Measurements from ENCODE around the gene RASA4. TPM values are rescaled to one million over a fixed set of nuclear protein-coding genes. Genes with fewer than 3 reads are reported as not detected.
"Not testable (repeated sequence)": the region's sequence is repeated elsewhere in the genome, so short reads cannot be mapped to it uniquely, and the experiment has no call there.

RASA4 gene
- total RNA-seq, 2 experiments from 2014 or later: 19.7 to 21.1 TPM

DNA sequence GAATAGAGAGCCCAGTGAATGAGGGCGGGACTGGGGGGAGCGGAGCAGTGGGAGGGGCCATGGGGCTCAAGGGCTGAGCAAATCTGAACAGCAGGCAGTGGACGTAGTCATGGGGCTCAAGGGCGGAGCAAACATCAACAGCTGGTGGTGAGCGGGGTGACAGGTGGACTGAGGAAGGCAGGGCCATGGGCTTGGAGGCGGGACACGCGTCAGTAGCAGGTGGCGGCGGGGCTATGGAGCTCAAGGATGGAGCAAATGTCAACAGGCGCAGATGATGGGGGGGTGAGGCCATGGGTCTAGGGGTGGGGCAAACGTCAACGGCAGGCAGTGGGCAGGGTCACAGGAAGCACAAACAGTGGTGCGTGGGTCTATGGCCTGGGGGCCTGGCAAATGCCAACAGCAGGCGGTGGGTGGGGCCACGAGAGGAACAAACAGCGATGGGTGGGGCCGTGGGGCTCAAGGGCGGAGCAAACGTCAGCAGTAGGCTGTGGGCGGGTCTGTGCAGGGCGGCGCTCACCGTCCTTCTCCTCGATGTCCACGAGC, 24.0 kb downstream of the RASA4 start:
- POLR2A ChIA-PET; H3K36me3 Mint-ChIP-seq (ENCODE audit: low read depth); H3K27me3 Mint-ChIP-seq; H3K4me1 Mint-ChIP-seq; DNase-seq; CTCF ChIA-PET; H3K9me3 Mint-ChIP-seq; H3K27ac Mint-ChIP-seq; H3K4me3 Mint-ChIP-seq: not testable (repeated sequence)

DNA sequence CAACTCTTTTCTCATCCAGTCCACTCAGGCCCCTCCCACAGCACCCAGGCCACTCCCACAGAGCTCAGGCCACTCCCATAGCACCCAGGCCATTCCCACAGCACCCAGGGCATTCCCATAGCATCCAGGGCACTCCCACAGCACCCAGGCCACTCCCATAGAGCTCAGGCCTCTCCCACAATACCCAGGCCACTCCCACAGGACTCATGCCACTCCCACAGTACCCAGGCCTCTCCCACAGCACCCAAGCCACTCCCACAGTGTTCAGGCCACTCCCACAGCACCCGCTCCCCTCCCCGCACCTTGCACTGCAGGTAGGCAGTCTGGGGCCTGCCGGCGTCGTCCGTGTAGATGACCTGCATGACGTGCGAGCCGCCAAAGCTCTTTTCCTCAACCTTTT, 26.7 kb downstream of the RASA4 start:
- H3K4me1 Mint-ChIP-seq; DNase-seq; H3K4me3 Mint-ChIP-seq; H3K9me3 Mint-ChIP-seq; H3K27me3 Mint-ChIP-seq; H3K27ac Mint-ChIP-seq; POLR2A ChIA-PET; CTCF ChIA-PET; H3K36me3 Mint-ChIP-seq (ENCODE audit: low read depth): not testable (repeated sequence)

DNA sequence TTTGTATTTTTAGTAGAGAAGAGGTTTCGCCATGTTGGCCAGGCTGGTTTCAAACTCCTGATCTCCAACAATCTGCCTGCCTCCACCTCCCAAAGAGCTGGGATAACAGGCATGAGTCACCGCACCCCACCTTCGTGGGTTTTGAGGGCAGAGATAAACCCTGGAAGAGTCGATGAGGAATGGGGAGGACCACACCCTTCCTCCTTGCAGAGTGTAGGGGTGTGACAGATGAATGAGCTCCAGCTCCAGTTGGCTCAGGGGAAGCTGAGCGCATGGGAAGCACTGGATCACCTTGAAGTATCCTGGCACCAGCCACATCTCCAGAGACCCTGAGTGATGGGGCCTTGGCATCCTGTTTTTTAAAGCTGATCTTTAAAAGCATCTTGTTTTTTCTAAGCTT, 33.1 kb downstream of the RASA4 start:
- CTCF ChIA-PET, H3K4me3 Mint-ChIP-seq: not testable (repeated sequence)

DNA sequence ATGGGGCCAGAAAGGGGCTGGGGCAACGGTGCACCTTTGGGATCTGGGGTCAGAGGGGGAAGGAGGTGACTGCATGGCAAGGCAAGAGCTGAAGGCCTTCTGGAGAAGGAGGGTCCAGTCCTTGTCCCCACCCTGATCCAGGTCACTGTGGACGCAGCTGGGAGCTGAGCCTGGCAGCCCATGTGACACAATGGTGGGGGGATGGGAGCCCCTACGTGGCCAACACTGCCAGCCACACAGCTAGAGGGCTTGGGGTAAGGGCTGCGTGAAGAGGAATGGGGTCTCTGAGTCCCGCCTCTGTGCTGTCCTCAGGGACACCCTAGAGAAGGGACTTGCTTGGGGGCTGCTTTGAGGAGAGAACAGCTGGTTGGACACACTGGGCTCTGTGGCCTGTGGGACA, 34.8 kb downstream of the RASA4 start:
- POLR2A ChIA-PET; H3K9me3 Mint-ChIP-seq; DNase-seq; CTCF ChIA-PET; H3K36me3 Mint-ChIP-seq (ENCODE audit: low read depth); H3K27ac Mint-ChIP-seq; H3K4me1 Mint-ChIP-seq; H3K4me3 Mint-ChIP-seq; H3K27me3 Mint-ChIP-seq: not testable (repeated sequence)

More for the DNA sequence above, 33.1 kb downstream of the RASA4 start:
- H3K36me3 Mint-ChIP-seq (ENCODE audit: low read depth); H3K9me3 Mint-ChIP-seq; H3K27me3 Mint-ChIP-seq; H3K27ac Mint-ChIP-seq; DNase-seq; H3K4me1 Mint-ChIP-seq; POLR2A ChIA-PET: not testable (repeated sequence)

DNA sequence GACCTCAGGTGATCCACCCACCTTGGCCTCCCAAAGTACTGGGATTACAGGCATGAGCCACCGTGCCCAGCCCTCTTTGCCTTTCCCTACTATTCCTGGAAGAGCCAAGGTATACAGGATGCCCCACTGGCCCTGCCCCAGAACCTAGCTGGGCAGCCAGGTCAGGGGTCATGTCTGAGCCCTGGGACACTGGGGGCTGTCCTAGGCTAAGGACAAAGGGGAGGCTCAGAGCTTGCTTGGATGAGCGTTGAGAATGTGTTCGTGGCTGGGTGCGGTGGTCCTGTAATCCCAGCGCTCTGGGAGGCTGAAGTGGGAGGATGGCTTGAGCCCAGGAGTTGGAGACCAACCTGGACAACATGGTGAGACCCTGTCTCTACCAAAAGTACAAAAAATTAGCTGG, 38.1 kb downstream of the RASA4 start:
- H3K27ac Mint-ChIP-seq; POLR2A ChIA-PET; H3K36me3 Mint-ChIP-seq (ENCODE audit: low read depth); CTCF ChIA-PET; H3K4me1 Mint-ChIP-seq; DNase-seq; H3K4me3 Mint-ChIP-seq; H3K27me3 Mint-ChIP-seq; H3K9me3 Mint-ChIP-seq: not testable (repeated sequence)

DNA sequence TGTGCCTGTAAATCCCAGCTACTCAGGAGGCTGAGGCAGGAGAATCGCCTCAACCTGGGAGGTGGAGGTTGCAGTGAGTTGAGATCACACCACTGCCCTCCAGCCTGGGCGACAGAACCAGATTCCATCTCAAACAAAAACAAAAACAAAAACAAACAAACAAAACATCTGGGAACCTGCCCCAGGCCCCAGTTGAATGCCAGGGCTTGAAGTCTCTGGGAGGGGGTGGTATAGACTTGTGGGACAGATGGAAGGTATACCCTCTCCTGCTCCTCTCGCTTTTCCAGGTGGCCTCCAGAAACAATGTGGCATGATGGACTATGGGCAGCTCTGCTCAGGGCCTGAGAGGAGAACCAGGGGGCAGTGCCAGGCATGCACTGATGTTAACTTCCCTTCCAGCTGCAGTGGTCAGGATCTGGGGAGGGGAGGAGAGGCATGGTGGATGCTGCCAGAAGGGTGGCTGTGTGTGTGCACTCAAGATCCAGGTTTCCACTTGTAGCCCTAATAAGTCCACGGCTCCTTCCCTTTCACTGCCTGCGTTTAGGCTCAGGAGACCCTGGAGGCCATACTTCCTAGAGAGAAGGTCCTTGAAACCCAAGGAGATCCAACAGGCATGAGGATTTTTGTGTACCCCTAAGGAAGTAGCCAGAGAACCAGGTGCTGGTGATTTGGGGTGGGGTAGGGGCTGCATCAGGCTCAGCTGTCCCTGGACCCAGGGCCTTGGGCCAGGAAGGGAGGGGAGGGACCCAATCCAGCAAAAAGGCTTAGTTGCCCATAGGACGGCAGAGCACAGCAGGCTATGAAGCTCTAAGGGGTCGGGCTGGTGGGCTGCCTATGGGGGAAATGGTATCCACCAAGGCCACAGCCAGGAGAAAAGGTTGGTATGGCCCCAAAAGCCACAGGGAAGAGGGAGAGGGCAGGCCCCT, 39.0 kb downstream of the RASA4 start:
- not testable (repeated sequence) for H3K36me3 Mint-ChIP-seq (ENCODE audit: low read depth)

DNA sequence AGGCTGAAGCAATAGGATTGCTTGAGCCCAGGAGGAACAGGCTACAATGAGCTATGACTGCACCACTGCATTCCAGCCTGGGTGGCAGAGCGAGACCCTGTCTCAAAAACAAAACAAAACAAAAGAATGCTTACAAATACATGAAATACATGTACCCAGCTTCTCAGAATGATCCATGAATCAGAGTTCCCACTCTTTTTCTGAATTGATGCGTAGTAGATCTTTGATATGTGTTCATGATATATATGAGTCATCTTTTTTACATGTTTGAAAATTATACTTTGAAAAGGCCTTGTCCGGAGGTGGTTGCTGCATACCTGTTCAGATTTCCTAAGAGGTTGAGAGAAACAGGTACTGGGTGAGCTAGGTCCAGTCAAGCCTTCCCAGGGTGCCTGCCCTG, 40.2 kb downstream of the RASA4 start:
- H3K4me1 Mint-ChIP-seq; DNase-seq; H3K27me3 Mint-ChIP-seq; POLR2A ChIA-PET; H3K27ac Mint-ChIP-seq; H3K9me3 Mint-ChIP-seq; CTCF ChIA-PET; H3K4me3 Mint-ChIP-seq; H3K36me3 Mint-ChIP-seq (ENCODE audit: low read depth): not testable (repeated sequence)

More for the DNA sequence above, 39.0 kb downstream of the RASA4 start:
- POLR2A ChIA-PET, H3K27me3 Mint-ChIP-seq, CTCF ChIA-PET, H3K9me3 Mint-ChIP-seq, H3K4me3 Mint-ChIP-seq, H3K4me1 Mint-ChIP-seq, DNase-seq, H3K27ac Mint-ChIP-seq: not testable (repeated sequence)

DNA sequence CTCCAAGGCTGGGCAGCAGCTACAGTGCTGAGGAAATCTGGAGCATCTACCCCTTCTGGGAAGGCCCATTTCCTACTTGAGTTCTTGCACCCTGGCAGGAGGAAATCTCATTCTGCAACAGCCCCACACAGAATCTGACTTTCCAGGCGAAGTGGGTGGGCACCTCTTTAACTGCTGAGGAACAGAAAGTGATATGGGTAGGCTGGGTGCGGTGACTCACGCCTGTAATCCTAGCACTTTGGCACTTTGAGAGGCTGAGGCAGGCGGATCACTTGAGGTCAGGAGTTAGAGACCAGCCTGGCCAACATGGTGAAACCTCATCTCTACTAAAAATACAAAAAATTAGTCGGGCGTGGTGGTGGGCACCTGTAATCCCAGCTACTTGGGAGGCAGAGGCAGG, 41.9 kb downstream of the RASA4 start:
- CTCF ChIA-PET; H3K4me1 Mint-ChIP-seq; H3K4me3 Mint-ChIP-seq; POLR2A ChIA-PET; DNase-seq; H3K9me3 Mint-ChIP-seq; H3K27ac Mint-ChIP-seq; H3K27me3 Mint-ChIP-seq; H3K36me3 Mint-ChIP-seq (ENCODE audit: low read depth): not testable (repeated sequence)

DNA sequence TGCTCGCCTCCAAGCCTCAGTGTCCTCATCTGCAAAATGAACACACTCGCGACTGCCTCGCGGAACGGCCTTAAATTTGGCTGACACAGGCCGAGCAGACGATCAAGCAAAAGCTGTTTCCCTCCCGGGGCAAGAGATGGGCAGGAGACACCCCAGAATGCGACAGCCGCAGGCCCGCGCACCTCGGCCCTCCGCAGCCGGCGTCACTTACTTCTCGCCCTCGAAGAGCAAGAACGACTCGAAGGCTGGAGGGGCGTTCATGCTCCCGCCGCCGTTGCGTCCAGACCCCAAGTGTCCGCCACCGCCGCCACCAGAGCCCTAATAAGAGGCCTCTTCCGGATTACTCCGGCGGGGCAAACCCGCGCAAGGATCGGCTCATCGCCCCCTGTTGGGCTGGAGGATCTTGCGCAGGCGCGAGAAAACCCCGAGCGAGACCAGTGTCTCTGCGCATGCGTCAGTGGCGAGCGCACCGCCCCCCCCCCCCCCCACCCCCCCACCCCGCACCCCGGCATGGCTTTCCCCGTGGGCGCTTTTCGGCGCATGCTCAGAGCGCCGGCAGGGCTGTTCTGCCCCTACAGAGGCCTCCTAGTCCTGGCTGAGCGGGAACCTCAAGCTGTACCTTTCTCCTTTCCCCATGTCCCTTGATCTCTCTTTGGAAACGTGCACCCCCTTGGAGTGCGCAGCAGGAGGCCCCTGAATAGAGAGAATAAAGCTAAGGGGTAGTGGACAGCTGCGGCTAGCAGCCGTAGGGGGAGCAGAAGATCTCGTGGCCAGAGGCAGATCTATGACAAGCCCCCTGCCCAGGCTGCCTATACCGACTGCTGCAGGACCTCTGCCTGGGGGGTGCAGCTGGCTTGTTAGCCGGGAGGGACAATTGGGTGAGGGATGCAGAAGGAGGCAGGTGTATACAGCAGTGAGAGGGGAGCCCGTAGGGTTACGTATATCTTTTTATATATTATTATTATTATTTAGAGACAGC, 44.0 kb downstream of the RASA4 start, which contains the start of gene POLR2J3:
Gene POLR2J3, minus strand, starts transcription at position 323 of the 979 bp plus-strand sequence. Its CDS starts 62 bp downstream, at position 261.
- H3K36me3 Mint-ChIP-seq (ENCODE audit: low read depth); POLR2A ChIA-PET; H3K4me1 Mint-ChIP-seq; H3K27me3 Mint-ChIP-seq; H3K9me3 Mint-ChIP-seq; CTCF ChIA-PET: not testable (repeated sequence)
- peak; percentile 94 for DNase-seq
- H3K4me3 Mint-ChIP-seq: peak within 1 kb of the TSS; percentile 83
- peak within 1 kb of the TSS; percentile 89 for H3K27ac Mint-ChIP-seq

DNA sequence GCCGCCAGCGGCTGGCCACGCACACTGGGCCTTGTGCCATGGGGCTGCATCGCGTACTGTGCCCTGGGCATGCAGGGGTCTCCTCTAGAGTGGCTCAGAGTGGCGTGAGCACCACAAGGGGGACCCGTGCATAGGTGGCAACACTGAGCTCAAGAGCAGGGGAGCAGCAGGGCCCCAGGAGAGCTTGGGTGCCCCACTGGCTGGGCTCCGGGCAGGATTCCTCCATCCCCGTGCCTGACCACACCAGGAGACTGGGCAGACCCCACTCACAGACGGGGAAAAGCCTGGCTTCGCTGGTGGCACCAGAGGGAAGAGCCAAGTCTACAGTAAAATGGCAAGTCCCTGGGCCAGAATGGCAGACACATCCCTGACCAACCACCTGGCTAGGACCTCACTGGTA, 47.9 kb downstream of the RASA4 start:
- POLR2A ChIA-PET; H3K4me1 Mint-ChIP-seq; H3K27ac Mint-ChIP-seq; H3K36me3 Mint-ChIP-seq (ENCODE audit: low read depth); H3K27me3 Mint-ChIP-seq; H3K9me3 Mint-ChIP-seq; CTCF ChIA-PET; DNase-seq; H3K4me3 Mint-ChIP-seq: not testable (repeated sequence)

DNA sequence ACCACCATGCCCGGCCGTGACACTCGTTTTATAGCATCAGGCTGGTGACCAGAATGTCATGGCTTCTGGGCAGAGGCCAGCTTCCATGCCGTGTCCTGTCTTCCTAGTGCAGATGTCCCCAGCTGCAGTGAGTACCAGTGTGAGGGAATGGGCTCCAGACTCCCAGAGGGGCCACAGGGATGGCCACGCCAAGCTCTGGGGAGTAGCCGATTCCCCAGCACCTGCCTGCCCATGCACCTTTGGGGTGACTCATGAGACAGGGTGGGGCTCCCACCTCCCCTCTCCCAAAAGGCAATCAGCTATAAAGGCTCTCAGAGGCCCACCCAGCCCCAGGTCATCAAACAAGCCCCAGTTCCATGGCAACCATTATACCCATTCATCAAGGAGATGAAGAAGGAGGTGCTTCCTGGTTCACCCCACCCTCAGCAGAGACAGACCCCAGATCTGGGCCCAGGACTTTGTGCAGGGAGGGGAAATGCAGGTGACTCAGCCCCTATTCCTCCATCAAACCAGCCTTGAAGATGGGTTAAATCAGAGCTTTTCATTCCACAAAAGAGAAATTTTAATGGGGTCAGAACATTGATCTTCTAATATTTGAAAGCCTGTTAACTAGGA, 65.6 kb downstream of the RASA4 start, which contains the start of gene SPDYE2:
Gene SPDYE2, plus strand, starts transcription at position 419 of the 615 bp plus-strand sequence. CDS start 2,030 bp downstream, outside the sequence.
- H3K4me3 Mint-ChIP-seq; H3K36me3 Mint-ChIP-seq (ENCODE audit: low read depth); POLR2A ChIA-PET; H3K4me1 Mint-ChIP-seq; H3K27me3 Mint-ChIP-seq; H3K27ac Mint-ChIP-seq; H3K9me3 Mint-ChIP-seq; DNase-seq; CTCF ChIA-PET: not testable (repeated sequence)

DNA sequence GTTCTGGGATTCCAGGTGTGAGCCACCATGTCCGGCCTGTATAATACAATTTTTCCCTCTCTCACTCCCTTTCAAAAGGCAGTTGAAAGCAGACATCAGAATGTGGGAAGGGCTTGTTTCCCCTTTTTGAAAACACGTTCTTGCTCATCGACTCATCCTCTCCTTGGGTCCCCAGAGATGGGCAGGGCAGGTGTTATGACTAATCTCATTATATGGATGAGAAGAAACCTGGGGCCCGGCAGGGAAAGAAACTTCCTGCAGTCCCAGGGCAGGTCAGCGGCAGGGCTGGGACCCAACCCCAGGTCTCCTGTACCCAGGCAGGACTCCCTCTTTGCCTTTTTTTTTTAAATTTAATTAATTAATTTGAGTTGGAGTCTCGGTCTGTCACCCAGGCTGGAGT, 70.2 kb downstream of the RASA4 start:
- DNase-seq; POLR2A ChIA-PET; H3K36me3 Mint-ChIP-seq (ENCODE audit: low read depth); H3K4me1 Mint-ChIP-seq; H3K27me3 Mint-ChIP-seq; H3K27ac Mint-ChIP-seq; H3K4me3 Mint-ChIP-seq; H3K9me3 Mint-ChIP-seq; CTCF ChIA-PET: not testable (repeated sequence)

DNA sequence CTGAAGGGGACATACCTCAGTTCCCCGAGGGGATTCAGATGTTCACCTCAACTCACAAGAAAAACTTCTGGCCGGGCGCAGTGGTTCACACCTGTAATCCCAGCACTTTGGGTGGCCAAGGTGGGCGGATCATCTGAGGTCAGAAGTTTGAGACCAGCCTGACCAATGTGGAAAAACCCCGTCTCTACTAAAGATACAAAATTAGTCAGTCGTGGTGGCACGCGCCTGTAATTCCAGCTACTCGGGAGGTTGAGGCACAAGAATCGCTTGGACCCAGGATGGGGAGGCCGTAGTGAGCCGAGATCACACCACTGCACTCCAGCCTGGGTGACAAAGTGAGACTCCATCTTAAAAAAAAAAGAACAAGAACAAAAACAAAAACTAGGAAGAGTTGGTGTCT, 71.3 kb downstream of the RASA4 start:
- H3K36me3 Mint-ChIP-seq (ENCODE audit: low read depth); H3K4me3 Mint-ChIP-seq; CTCF ChIA-PET; H3K27ac Mint-ChIP-seq; H3K9me3 Mint-ChIP-seq; H3K4me1 Mint-ChIP-seq; POLR2A ChIA-PET; DNase-seq; H3K27me3 Mint-ChIP-seq: not testable (repeated sequence)

All from activated CD4-positive, alpha-beta T cell treated with anti-CD3 and anti-CD28 coated beads, Interleukin-2, amount 10 ng/mL, durations not matched to agents 7 days and 5 days (primary cell).